GM12878 (cell line): Measurements from ENCODE around the gene WSCD1. TPM values are rescaled to one million over a fixed set of nuclear protein-coding genes. Genes with fewer than 3 reads are reported as not detected.

Experiments
- ATAC-seq: fragments of 200-7000 bp; cut with Tn5 transposase; 3 replicates; pipeline ENCODE4 v1.9.1; 2020; ENCODE audit warnings: mild to moderate bottlenecking, moderate library complexity
- BruUV-seq: library from RNA; stranded (reverse); fragments of 400-500 nt; replicated peaks from 2 replicates; lab custom pipeline; 2021; lab: Mats Ljungman, UMichigan
- CTCF ChIA-PET: fragments of 300-600 bp; sonication (Branson Sonifier 250); formaldehyde crosslinking; extraction: SDS; loops from one replicate; lab custom pipeline; 2021; ENCODE audit warnings: inconsistent platforms; lab: Yijun Ruan, JAX
- POLR2A ChIA-PET: fragments of 350-600 bp; formaldehyde crosslinking; extraction: SDS; loops from one replicate; lab custom pipeline; 2021; ENCODE audit warnings: inconsistent platforms; lab: Charles Lee
- RAD21 ChIA-PET: fragments of 300-600 bp; sonication (Branson Sonifier 250); formaldehyde crosslinking; loops from one replicate; lab custom pipeline; 2023; ENCODE audit warnings: antibody characterized with exemption; ENCODE audit not compliant: unreplicated experiment; lab: Charles Lee
- SMC1A ChIA-PET: fragments of 300-600 bp; sonication (Branson Sonifier 250); formaldehyde crosslinking; loops from one replicate; lab custom pipeline; 2023; ENCODE audit not compliant: unreplicated experiment, uncharacterized antibody; lab: Charles Lee
- DNase-seq: peaks from one replicate; pipeline ENCODE4 v3.0.0-alpha.2; 2011; ENCODE audit warnings: low read depth, low spot score
- FAIRE-seq: peaks from 3 replicates; lab custom pipeline; 2011; peaks lifted over from hg19 to GRCh38; lab: Jason Lieb, UNC
- H2AFZ ChIP-seq: 2 replicates; pipeline ENCODE4 v1.6.0; 2011; ENCODE audit warnings: low read depth, low read length, control low read depth; ENCODE audit not compliant: control insufficient read depth
- H3K27ac ChIP-seq: 2 replicates; pipeline ENCODE4 v1.5.1; 2011; ENCODE audit warnings: control low read depth; ENCODE audit not compliant: control insufficient read depth, insufficient read depth
- H3K27me3 ChIP-seq, 2 experiments: replicated peaks in 1 of 2; 2 replicates each; pipeline versions ENCODE4 v1.6.0 to v1.6.1; 2011; ENCODE audit warnings: low read length in 1 of 2; ENCODE audit not compliant: control insufficient read depth in 2 of 2, insufficient read depth in 2 of 2
- H3K36me3 ChIP-seq, 2 experiments: 2 replicates each; pipeline ENCODE4 v1.5.1; 2011; ENCODE audit warnings: low read length in 1 of 2; ENCODE audit not compliant: control insufficient read depth in 2 of 2, insufficient read depth in 2 of 2
- H3K4me1 ChIP-seq: 2 replicates; pipeline ENCODE4 v1.6.1; 2011; ENCODE audit warnings: mild to moderate bottlenecking, low read length, moderate library complexity, mixed read lengths; ENCODE audit not compliant: control insufficient read depth, insufficient read depth
- H3K4me2 ChIP-seq: 2 replicates; pipeline ENCODE4 v1.6.0; 2011; ENCODE audit warnings: control low read depth; ENCODE audit not compliant: control insufficient read depth, insufficient read depth
- H3K4me3 ChIP-seq: fragments of 200-600 bp; sonication (generic); 2 replicates; pipeline ENCODE4 v1.5.1; 2016
- H3K79me2 ChIP-seq: 2 replicates; pipeline ENCODE4 v1.6.0; 2011; ENCODE audit warnings: low read length; ENCODE audit not compliant: control insufficient read depth, insufficient read depth
- H3K9ac ChIP-seq: 2 replicates; pipeline ENCODE4 v1.8.0; 2011; ENCODE audit warnings: low read length, control low read depth, mixed read lengths; ENCODE audit not compliant: control insufficient read depth, insufficient read depth
- H3K9me3 ChIP-seq: replicated peaks from 3 replicates; pipeline ENCODE4 v1.5.1; 2011; ENCODE audit warnings: mild to moderate bottlenecking, low read length; ENCODE audit not compliant: control insufficient read depth, insufficient read depth
- H4K20me1 ChIP-seq: 2 replicates; pipeline ENCODE4 v1.6.0; 2011; ENCODE audit not compliant: control insufficient read depth, insufficient read depth
- CEBPB ChIP-seq, 2 experiments: fragments of 150-350 bp in 1 of 2; IDR thresholded peaks; 2 replicates each; pipeline ENCODE4 v1.6.1; 2012 to 2014; ENCODE audit warnings: low read depth in 2 of 2, low read length in 2 of 2, borderline replicate concordance in 1 of 2, inconsistent platforms in 1 of 2
- CHD1 ChIP-seq: IDR thresholded peaks from 2 replicates; pipeline ENCODE4 v1.6.1; 2012; ENCODE audit warnings: low read depth, low read length, improper control_type of control experiment
- HDAC2 ChIP-seq: fragments of 200-600 bp; sonication (generic); IDR thresholded peaks from 2 replicates; pipeline ENCODE4 v1.6.1; 2017
- IKZF2 ChIP-seq, 2 experiments: fragments of 450-650 bp; IDR thresholded peaks; 2 replicates each; pipeline ENCODE4 v1.6.1; 2017; ENCODE audit warnings: mild to moderate bottlenecking in 2 of 2, moderate library complexity in 2 of 2
- NFYA ChIP-seq: IDR thresholded peaks from 2 replicates; pipeline ENCODE4 v1.6.1; 2011; ENCODE audit warnings: low read depth, mild to moderate bottlenecking, low read length, improper control_type of control experiment, borderline replicate concordance
- NFYB ChIP-seq: IDR thresholded peaks from 2 replicates; pipeline ENCODE4 v1.6.1; 2011; ENCODE audit warnings: low read depth, mild to moderate bottlenecking, low read length, improper control_type of control experiment, moderate library complexity; ENCODE audit not compliant: insufficient read depth
- NRF1 ChIP-seq: conservative IDR thresholded peaks from 2 replicates; pipeline ENCODE4 v1.6.1; 2011; ENCODE audit warnings: mild to moderate bottlenecking, low read depth, low read length, improper control_type of control experiment
- PAX8 ChIP-seq: fragments of 450-650 bp; IDR thresholded peaks from 2 replicates; pipeline ENCODE4 v1.6.1; 2017; ENCODE audit warnings: mild to moderate bottlenecking, moderate library complexity
- POLR2A ChIP-seq: IDR thresholded peaks from 2 replicates; pipeline ENCODE4 v1.6.1; 2011; ENCODE audit warnings: low read depth, mild to moderate bottlenecking, low read length
- RELA ChIP-seq: fragments of 450-650 bp; IDR thresholded peaks from 2 replicates; pipeline ENCODE4 v1.8.0; 2014; ENCODE audit warnings: borderline replicate concordance; ENCODE audit not compliant: partially characterized antibody
- RUNX3 ChIP-seq: IDR thresholded peaks from 2 replicates; pipeline ENCODE4 v1.6.1; 2012; ENCODE audit warnings: low read length, inconsistent platforms
- SIN3A ChIP-seq: IDR thresholded peaks from 2 replicates; pipeline ENCODE4 v1.6.1; 2012; ENCODE audit warnings: low read depth, low read length, improper control_type of control experiment
- SP1 ChIP-seq: IDR thresholded peaks from one replicate; pipeline ENCODE4 v1.6.1; 2011; ENCODE audit warnings: low read depth, low read length
- WRNIP1 ChIP-seq: IDR thresholded peaks from 2 replicates; pipeline ENCODE4 v1.6.1; 2011; ENCODE audit warnings: low read depth, low read length, improper control_type of control experiment, borderline replicate concordance
- YBX1 ChIP-seq: fragments of 450-650 bp; IDR thresholded peaks from 2 replicates; pipeline ENCODE4 v1.6.1; 2016; ENCODE audit warnings: antibody characterized with exemption
- WGBS: methylation state at CpG from one replicate; pipeline ENCODE4 v1.1.6; 2016; ENCODE audit warnings: low lambda C conversion rate; ENCODE audit not compliant: insufficient replicate concordance, insufficient coverage; ENCODE audit errors: missing lambda C conversion rate; 5-methylcytosine and 5-hydroxymethylcytosine counted together
- in situ Hi-C: fragments of 300-500 bp; cut with MboI; formaldehyde crosslinking; loops from 9 replicates; pipeline ENCODE4 v1.14.3; 2018; ENCODE audit warnings: mixed read lengths
- intact Hi-C: fragments of 100-400 bp; cut with micrococcal nuclease; formaldehyde crosslinking; loops from one replicate; pipeline ENCODE4 v1.14.2; 2022; ENCODE audit not compliant: unreplicated experiment
- polyA plus RNA-seq, 11 experiments: library from polyadenylated mRNA; depleted of rRNA in 4 of 11; unstranded in 6 of 11; stranded (reverse) in 5 of 11; fragments of >200 nt; fragmentation: Nextera tagmentation in 4 of 11; fragmentation: Illumina TruSeq in 1 of 11; extraction: Ambion mirVana in 4 of 11; extraction: Trizol in 1 of 11; gene quantifications; 1 replicate in 1 of 11; 2 replicates in 10 of 11; pipeline versions ENCODE4 v1.2.1 to v1.2.3, GENCODE V29; 2011 to 2016; ENCODE audit warnings: inconsistent platforms in 2 of 11, missing spikeins in 2 of 11, low read depth in 1 of 11
- total RNA-seq, 4 experiments: library from RNA; depleted of rRNA in 3 of 4; stranded (reverse); fragments of >200 nt in 3 of 4; fragmentation: Illumina TruSeq in 1 of 4; extraction: Trizol in 1 of 4; gene quantifications; 2 replicates each; pipeline versions ENCODE4 v1.2.1 to v1.2.3, GENCODE V29; 2013 to 2021
- TF ChIP-seq, protein P1 (sequence below): IDR thresholded peaks from 2 replicates; pipeline ENCODE4 v1.6.1; 2011; ENCODE audit warnings: borderline replicate concordance, low read depth, mild to moderate bottlenecking, moderate library complexity, low read length; ENCODE audit not compliant: insufficient read depth, poor library complexity, severe bottlenecking

The WSCD1 gene
- total and polyA plus RNA-seq, 10 of the 15 experiments (the other 5 are each of a cell fraction or from before 2014, with no cell fraction given): 0.01 to 0.16 TPM; not detected in 8

GRCh38 chr17:6100891-6101500 is 30.8 kb downstream of the WSCD1 start:
- Histone ChIP-seq H3K4me3 (no peak overlapping the region), H3K27ac (no peak overlapping the region), H3K27me3 (no peaks in the 10 kb centered on the region; a peak in 2 of 4 replicates), H3K79me2 (no peaks in the 10 kb centered on the region), H3K4me2 (no peak overlapping the region), H3K4me1 (no peaks in the 10 kb centered on the region), H3K36me3 (no peaks in the 10 kb centered on the region), H3K9me3 (no peaks in the 10 kb centered on the region), H2AFZ (no peak overlapping the region), H4K20me1 (no peaks in the 10 kb centered on the region), H3K9ac (no peak overlapping the region)
- SMC1A ChIA-PET: no interaction called here
- RAD21 ChIA-PET: no interaction called here
- POLR2A ChIA-PET: no interaction called here
- WGBS: 25% methylated on average over 7 of the region's 7 CpGs
- in situ Hi-C loops: no loop called here
- ATAC-seq (no peak), FAIRE-seq (no peak), DNase-seq (no peak)
- intact Hi-C loops: no loop called here
- no TSS peak for BruUV-seq
- CTCF ChIA-PET: no interaction called here
- TF ChIP-seq RUNX3 (no peak), SP1 (no peak), HDAC2 (no peak), WRNIP1 (no peak), POLR2A (no peak), NRF1 (no peak), CEBPB (IDR thresholded peaks at IDR 0.05; ENCODE audit: borderline replicate concordance in 1 of 2, low read depth in 2 of 2, low read length in 2 of 2) (no peak), PAX8 (no peak), YBX1 (no peak), SIN3A (no peak), IKZF2 (IDR thresholded peaks at IDR 0.05) (no peak), RELA (no peak), NFYB (no peak), CHD1 (no peak), NFYA (no peak)
- TF ChIP-seq, protein P1, sequence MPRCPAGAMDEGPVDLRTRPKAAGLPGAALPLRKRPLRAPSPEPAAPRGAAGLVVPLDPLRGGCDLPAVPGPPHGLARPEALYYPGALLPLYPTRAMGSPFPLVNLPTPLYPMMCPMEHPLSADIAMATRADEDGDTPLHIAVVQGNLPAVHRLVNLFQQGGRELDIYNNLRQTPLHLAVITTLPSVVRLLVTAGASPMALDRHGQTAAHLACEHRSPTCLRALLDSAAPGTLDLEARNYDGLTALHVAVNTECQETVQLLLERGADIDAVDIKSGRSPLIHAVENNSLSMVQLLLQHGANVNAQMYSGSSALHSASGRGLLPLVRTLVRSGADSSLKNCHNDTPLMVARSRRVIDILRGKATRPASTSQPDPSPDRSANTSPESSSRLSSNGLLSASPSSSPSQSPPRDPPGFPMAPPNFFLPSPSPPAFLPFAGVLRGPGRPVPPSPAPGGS: no peak
